CD4-positive, alpha-beta T cell treated with Interleukin-17A for 4 hours (primary cell): Measurements from ENCODE around the gene SMIM44.

Experiments used
- DNase-seq: peaks from one replicate; pipeline ENCODE4 v3.0.0-alpha.2; 2020; ENCODE audit warnings: mixed read lengths

The SMIM44 gene

GRCh38 chr19:3475449-3475848, 7.8 kb downstream of the SMIM44 start:
- no peak for DNase-seq

- DNase-seq = no peak
Observed at GRCh38 chr19:3474614-3475013, 8.6 kb downstream of the SMIM44 start.

GRCh38 chr19:3474010-3474409, 9.2 kb downstream of the SMIM44 start:
- DNase-seq = no peak

- DNase-seq = peak; percentile 60
Observed at GRCh38 chr19:3471954-3472655, 11.1 kb downstream of the SMIM44 start.

GRCh38 chr19:3470500-3471128, 12.6 kb downstream of the SMIM44 start:
- no peak for DNase-seq

GRCh38 chr19:3469638-3470499, 13.4 kb downstream of the SMIM44 start:
- DNase-seq = no peak

GRCh38 chr19:3468211-3468610, 15.0 kb downstream of the SMIM44 start:
- DNase-seq = no peak

GRCh38 chr19:3467437-3468198, 15.6 kb downstream of the SMIM44 start:
- DNase-seq = no peak

GRCh38 chr19:3466635-3467034, 16.6 kb downstream of the SMIM44 start:
- no peak for DNase-seq

GRCh38 chr19:3465552-3465951, 17.7 kb downstream of the SMIM44 start:
- DNase-seq = no peak

GRCh38 chr19:3464587-3465235, 18.5 kb downstream of the SMIM44 start:
- no peak for DNase-seq

- no peak for DNase-seq
Observed at GRCh38 chr19:3463714-3464586, 19.3 kb downstream of the SMIM44 start.

- DNase-seq = no peak
Observed at GRCh38 chr19:3462991-3463713, 20.1 kb downstream of the SMIM44 start.

- no peak for DNase-seq
Observed at GRCh38 chr19:3459965-3460582, 23.2 kb downstream of the SMIM44 start.

- no peak for DNase-seq
Observed at GRCh38 chr19:3459089-3459881, 24.0 kb downstream of the SMIM44 start.

GRCh38 chr19:3458229-3459088, 24.8 kb downstream of the SMIM44 start:
- DNase-seq = no peak

GRCh38 chr19:3457528-3458228, 25.6 kb downstream of the SMIM44 start:
- DNase-seq = no peak
